Upper lobe of right lung (tissue), 1 donor: ENCODE results near the gene PRELP. TPM values are rescaled to one million over a fixed set of nuclear protein-coding genes. Genes with fewer than 3 reads are reported as not detected.

Source experiments
- ATAC-seq: fragments of 200-7000 bp; cut with Tn5 transposase; one replicate; pipeline ENCODE4 v1.9.1; 2020; ENCODE audit warnings: mild to moderate bottlenecking, moderate library complexity
- DNase-seq: peaks from one replicate; pipeline ENCODE4 v3.0.0-alpha.2; 2020
- H3K27ac ChIP-seq: fragments of 200-600 bp; one replicate; pipeline ENCODE4 v1.8.0; 2022
- H3K27me3 ChIP-seq: fragments of 200-600 bp; one replicate; pipeline ENCODE4 v1.8.0; 2022; ENCODE audit warnings: mild to moderate bottlenecking
- H3K36me3 ChIP-seq: fragments of 200-600 bp; one replicate; pipeline ENCODE4 v1.8.0; 2022
- H3K4me1 ChIP-seq: fragments of 200-600 bp; one replicate; pipeline ENCODE4 v1.8.0; 2022
- H3K4me3 ChIP-seq: fragments of 200-600 bp; one replicate; pipeline ENCODE4 v1.8.0; 2022; ENCODE audit warnings: mild to moderate bottlenecking
- H3K9me3 ChIP-seq: fragments of 200-600 bp; one replicate; pipeline ENCODE4 v1.8.0; 2022
- intact Hi-C: fragments of 100-400 bp; cut with DNase I; formaldehyde crosslinking; loops from one replicate; pipeline ENCODE4 v1.11.0; 2022
- total RNA-seq: library from RNA; stranded (reverse); fragmentation: NEBNext Ultra II Directional; extraction: Animal tissue kit (Norgen Biotek cat#: 25700); gene quantifications from one replicate; pipeline ENCODE4 v1.2.1, GENCODE V29; 2021
- TF ChIP-seq, protein P1 (sequence below): fragments of 200-600 bp; IDR thresholded peaks from one replicate; pipeline ENCODE4 v1.8.0; 2022; ENCODE audit warnings: antibody characterized with exemption
- donor health status: DM: no; HTN: yes; CAD: no; lungs with severe emphysema.

The PRELP gene
- total RNA-seq, 1 donor from 2014 or later, result 91.8 TPM

DNA sequence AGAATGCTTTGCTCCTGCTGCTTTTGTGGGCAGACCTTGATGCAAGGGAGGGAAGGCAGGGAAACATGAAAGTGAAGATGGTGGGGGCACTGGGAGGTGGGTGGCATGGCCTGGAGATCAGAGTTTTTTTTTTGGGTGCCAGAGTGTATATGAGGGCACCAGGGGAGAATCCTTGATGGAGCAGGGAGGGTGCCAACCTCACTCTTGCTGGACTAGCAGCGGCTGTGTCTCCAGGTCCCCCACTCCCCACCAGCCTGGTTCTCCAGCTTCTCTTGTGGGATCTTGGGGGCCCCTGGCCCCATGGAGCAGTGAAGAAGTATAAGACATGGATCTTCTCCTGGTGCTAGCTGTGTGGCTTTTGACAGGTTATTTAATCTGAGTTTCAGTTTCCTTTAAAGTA, 13.5 kb upstream of the PRELP start:
- no peak overlapping the region for H3K4me3 ChIP-seq
- H3K27me3 ChIP-seq, result peaks cover 6% of the 10 kb centered on the region
- H3K36me3 ChIP-seq, result no peaks in the 10 kb centered on the region
- no peak overlapping the region for H3K27ac ChIP-seq
- peaks cover 22% of the 10 kb centered on the region for H3K4me1 ChIP-seq
- DNase-seq (no peak), ATAC-seq (no peak)
- no peaks in the 10 kb centered on the region for H3K9me3 ChIP-seq
- intact Hi-C loops, result no loop called here
- TF ChIP-seq, protein P1, sequence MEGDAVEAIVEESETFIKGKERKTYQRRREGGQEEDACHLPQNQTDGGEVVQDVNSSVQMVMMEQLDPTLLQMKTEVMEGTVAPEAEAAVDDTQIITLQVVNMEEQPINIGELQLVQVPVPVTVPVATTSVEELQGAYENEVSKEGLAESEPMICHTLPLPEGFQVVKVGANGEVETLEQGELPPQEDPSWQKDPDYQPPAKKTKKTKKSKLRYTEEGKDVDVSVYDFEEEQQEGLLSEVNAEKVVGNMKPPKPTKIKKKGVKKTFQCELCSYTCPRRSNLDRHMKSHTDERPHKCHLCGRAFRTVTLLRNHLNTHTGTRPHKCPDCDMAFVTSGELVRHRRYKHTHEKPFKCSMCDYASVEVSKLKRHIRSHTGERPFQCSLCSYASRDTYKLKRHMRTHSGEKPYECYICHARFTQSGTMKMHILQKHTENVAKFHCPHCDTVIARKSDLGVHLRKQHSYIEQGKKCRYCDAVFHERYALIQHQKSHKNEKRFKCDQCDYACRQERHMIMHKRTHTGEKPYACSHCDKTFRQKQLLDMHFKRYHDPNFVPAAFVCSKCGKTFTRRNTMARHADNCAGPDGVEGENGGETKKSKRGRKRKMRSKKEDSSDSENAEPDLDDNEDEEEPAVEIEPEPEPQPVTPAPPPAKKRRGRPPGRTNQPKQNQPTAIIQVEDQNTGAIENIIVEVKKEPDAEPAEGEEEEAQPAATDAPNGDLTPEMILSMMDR, result no peak

DNA sequence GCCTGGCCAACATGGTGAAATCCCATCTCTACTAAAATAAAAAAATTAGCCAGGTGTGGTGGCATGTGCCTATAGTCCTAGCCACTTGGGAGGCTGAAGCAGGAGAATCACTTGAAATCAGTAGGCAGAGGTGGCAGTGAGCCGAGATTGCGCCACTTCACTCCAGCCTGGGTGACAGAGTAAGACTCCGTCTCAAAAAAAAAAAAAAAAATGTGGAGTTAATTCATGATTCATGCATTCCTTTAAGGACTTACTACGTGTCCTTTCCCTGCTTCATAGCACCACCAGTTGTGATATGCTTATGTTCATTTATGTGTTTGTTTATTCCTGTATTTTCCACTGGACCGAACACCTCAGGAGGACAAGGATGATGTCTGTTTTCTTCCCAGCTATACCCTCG, 12.7 kb upstream of the PRELP start:
- Histone ChIP-seq H3K4me3 (no peak overlapping the region), H3K4me1 (peaks cover 22% of the 10 kb centered on the region), H3K27me3 (peaks cover 6% of the 10 kb centered on the region), H3K36me3 (no peaks in the 10 kb centered on the region), H3K9me3 (no peaks in the 10 kb centered on the region), H3K27ac (peak overlapping the region; percentile 83)
- intact Hi-C loops, result no loop called here
- DNase-seq (peak; percentile 90), ATAC-seq (peak; percentile 62)
- TF ChIP-seq, protein P1, result no peak

DNA sequence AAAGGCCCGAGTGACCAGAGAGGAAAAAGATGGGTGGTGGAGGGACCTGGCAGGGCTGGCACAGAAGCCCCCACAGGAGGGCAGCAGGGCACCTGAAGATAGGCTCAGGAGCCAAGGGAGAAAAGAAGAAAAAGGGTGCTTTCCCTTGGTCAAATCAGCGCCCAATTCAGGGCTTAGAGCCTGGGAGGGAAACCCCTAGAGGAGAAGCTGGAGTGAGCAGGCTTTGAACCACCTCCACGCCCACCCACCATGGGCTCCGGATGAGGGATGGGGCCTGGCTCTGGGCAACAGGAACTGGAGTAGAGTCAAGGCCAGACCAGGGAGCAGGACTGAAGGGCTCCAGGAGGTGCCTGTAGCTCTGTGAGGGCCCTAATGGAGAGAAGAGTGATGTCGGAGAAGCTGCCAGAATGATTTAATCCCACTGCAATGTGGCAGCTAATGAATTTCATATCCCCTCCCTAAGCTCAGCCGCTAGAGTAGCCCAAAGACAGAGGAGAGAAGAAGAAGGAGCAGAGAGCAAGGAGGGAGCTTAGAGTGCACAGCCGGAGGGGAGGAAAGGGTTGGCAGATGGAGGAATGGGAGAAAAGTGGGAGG, 12.0 kb upstream of the PRELP start:
- Histone ChIP-seq H3K27ac (peak overlapping the region; percentile 83), H3K9me3 (no peaks in the 10 kb centered on the region), H3K36me3 (no peaks in the 10 kb centered on the region), H3K4me1 (peaks cover 22% of the 10 kb centered on the region), H3K27me3 (peaks cover 6% of the 10 kb centered on the region), H3K4me3 (no peak overlapping the region)
- peak; percentile 22 for ATAC-seq
- no peak for DNase-seq
- intact Hi-C loops, result no loop called here
- TF ChIP-seq, protein P1, result no peak

DNA sequence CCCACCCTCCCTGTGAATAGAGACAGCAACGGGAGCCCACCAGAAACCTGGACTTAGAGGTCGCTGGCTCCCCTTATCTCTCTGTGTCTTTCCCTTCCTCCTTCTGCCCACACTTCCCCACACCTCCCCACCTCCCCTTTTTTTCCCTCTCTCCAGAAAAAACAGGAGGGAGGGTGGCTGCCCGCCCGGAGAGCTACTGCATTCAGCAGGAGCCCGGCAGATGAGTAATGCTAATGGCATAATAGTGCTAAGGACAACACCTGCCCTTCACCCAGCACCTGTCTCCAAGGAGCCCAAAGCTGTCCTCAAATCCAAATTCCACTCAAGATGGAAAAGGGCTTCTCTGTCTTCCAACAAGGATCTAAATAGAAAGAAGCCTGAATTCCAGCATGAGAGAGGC, 11.4 kb upstream of the PRELP start:
- intact Hi-C loops, result no loop called here
- H3K9me3 ChIP-seq, result no peaks in the 10 kb centered on the region
- ATAC-seq (no peak), DNase-seq (no peak)
- peak overlapping the region; percentile 83 for H3K27ac ChIP-seq
- TF ChIP-seq, protein P1, result no peak
- H3K4me1 ChIP-seq, result peaks cover 22% of the 10 kb centered on the region
- no peak overlapping the region for H3K4me3 ChIP-seq
- H3K36me3 ChIP-seq, result no peaks in the 10 kb centered on the region
- H3K27me3 ChIP-seq, result peaks cover 2% of the 10 kb centered on the region

DNA sequence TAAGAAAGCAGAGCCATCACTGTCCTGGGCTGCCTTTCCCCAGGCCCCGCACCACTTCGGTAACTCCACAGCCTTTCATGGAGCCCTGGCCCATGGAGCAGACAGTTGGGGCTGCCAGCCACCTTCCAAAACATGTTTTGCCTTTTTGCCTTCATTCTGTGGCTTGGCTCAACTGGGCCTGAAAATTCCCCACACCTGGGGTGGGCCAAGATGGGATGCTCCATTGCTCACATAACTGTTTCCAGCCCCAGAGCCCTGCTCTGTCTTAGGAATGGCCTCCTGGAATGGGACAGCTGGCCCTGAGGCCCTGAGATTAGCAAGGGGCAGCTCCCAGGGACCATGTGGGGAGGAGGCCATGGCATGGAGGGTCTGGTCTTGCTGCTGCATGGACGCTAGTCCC, 10.9 kb upstream of the PRELP start:
- Histone ChIP-seq H3K4me3 (no peak overlapping the region), H3K4me1 (peaks cover 22% of the 10 kb centered on the region), H3K27ac (peak overlapping the region; percentile 83), H3K36me3 (no peaks in the 10 kb centered on the region), H3K27me3 (no peaks in the 10 kb centered on the region), H3K9me3 (no peaks in the 10 kb centered on the region)
- TF ChIP-seq, protein P1, result no peak
- ATAC-seq, result no peak
- DNase-seq, result no peak
- intact Hi-C loops, result no loop called here
